Ishikawa (cell line): Measurements from ENCODE around the gene APBA2.

Experiments
- CEBPB ChIP-seq: IDR thresholded peaks from 2 replicates; pipeline ENCODE4 v1.6.1; 2012
- CREB1 ChIP-seq: IDR thresholded peaks from 2 replicates; pipeline ENCODE4 v1.6.1; 2012; ENCODE audit warnings: low read depth
- EGR1 ChIP-seq: IDR thresholded peaks from 2 replicates; pipeline ENCODE4 v1.6.1; 2012
- EP300 ChIP-seq: IDR thresholded peaks from 2 replicates; pipeline ENCODE4 v1.6.1; 2012; ENCODE audit warnings: borderline replicate concordance
- FOXM1 ChIP-seq: IDR thresholded peaks from 2 replicates; pipeline ENCODE4 v1.6.1; 2012; ENCODE audit warnings: low read depth, borderline replicate concordance
- NFIC ChIP-seq: IDR thresholded peaks from 2 replicates; pipeline ENCODE4 v1.6.1; 2012
- RAD21 ChIP-seq: IDR thresholded peaks from 2 replicates; pipeline ENCODE4 v1.6.1; 2012; ENCODE audit warnings: low read depth
- TAF1 ChIP-seq: IDR thresholded peaks from 2 replicates; pipeline ENCODE4 v1.6.1; 2012; ENCODE audit warnings: low read depth, mild to moderate bottlenecking
- TCF12 ChIP-seq: IDR thresholded peaks from 2 replicates; pipeline ENCODE4 v1.6.1; 2012; ENCODE audit warnings: low read depth
- TEAD4 ChIP-seq: IDR thresholded peaks from 2 replicates; pipeline ENCODE4 v1.6.1; 2012
- YY1 ChIP-seq: IDR thresholded peaks from 2 replicates; pipeline ENCODE4 v1.6.1; 2012; ENCODE audit warnings: low read depth
- ZBTB7A ChIP-seq: IDR thresholded peaks from 2 replicates; pipeline ENCODE4 v1.6.1; 2012; ENCODE audit warnings: low read depth
- TF ChIP-seq, protein P1 (sequence below): IDR thresholded peaks from 2 replicates; pipeline ENCODE4 v1.6.1; 2012; ENCODE audit warnings: low read depth, mild to moderate bottlenecking
- TF ChIP-seq, protein P2 (sequence below): IDR thresholded peaks from 2 replicates; pipeline ENCODE4 v1.6.1; 2012
- TF ChIP-seq, protein P3 (sequence below): IDR thresholded peaks from 2 replicates; pipeline ENCODE4 v1.6.1; 2012

The APBA2 gene

DNA sequence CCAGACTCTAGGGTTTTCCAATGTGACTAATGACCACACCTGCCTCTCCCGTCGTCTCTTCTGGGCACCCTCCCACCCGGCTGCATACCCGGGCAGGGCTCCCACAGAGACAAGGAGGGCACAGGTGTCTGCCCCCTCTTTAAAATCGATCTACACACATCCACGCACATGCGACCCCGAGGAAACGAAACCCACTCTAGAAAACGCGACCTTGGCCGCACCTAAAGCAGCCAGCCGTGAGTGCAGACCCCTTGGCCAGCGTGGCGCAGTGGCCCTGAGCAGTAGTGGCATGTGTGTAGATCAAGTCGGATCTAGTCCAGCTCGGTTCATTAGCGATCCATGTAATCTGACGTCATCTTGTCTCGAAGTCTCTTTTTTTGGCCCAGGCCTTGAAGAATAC, 232.0 kb downstream of the APBA2 start:
- no peak for TF ChIP-seq EGR1
- TF ChIP-seq, protein P1, sequence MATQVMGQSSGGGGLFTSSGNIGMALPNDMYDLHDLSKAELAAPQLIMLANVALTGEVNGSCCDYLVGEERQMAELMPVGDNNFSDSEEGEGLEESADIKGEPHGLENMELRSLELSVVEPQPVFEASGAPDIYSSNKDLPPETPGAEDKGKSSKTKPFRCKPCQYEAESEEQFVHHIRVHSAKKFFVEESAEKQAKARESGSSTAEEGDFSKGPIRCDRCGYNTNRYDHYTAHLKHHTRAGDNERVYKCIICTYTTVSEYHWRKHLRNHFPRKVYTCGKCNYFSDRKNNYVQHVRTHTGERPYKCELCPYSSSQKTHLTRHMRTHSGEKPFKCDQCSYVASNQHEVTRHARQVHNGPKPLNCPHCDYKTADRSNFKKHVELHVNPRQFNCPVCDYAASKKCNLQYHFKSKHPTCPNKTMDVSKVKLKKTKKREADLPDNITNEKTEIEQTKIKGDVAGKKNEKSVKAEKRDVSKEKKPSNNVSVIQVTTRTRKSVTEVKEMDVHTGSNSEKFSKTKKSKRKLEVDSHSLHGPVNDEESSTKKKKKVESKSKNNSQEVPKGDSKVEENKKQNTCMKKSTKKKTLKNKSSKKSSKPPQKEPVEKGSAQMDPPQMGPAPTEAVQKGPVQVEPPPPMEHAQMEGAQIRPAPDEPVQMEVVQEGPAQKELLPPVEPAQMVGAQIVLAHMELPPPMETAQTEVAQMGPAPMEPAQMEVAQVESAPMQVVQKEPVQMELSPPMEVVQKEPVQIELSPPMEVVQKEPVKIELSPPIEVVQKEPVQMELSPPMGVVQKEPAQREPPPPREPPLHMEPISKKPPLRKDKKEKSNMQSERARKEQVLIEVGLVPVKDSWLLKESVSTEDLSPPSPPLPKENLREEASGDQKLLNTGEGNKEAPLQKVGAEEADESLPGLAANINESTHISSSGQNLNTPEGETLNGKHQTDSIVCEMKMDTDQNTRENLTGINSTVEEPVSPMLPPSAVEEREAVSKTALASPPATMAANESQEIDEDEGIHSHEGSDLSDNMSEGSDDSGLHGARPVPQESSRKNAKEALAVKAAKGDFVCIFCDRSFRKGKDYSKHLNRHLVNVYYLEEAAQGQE, result no peak
- no peak for TF ChIP-seq ZBTB7A
- TF ChIP-seq, protein P2, sequence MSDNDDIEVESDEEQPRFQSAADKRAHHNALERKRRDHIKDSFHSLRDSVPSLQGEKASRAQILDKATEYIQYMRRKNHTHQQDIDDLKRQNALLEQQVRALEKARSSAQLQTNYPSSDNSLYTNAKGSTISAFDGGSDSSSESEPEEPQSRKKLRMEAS, result no peak
- no peak for TF ChIP-seq TAF1
- TF ChIP-seq TEAD4, result no peak
- TF ChIP-seq CREB1, result no peak
- no peak for TF ChIP-seq NFIC
- TF ChIP-seq TCF12, result no peak

GRCh38 chr15:29119847-29120246, 234.1 kb downstream of the APBA2 start:
- no peak for TF ChIP-seq CREB1
- TF ChIP-seq ZBTB7A, result no peak
- TF ChIP-seq, protein P2, result no peak
- TF ChIP-seq, protein P3, sequence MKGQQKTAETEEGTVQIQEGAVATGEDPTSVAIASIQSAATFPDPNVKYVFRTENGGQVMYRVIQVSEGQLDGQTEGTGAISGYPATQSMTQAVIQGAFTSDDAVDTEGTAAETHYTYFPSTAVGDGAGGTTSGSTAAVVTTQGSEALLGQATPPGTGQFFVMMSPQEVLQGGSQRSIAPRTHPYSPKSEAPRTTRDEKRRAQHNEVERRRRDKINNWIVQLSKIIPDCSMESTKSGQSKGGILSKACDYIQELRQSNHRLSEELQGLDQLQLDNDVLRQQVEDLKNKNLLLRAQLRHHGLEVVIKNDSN, result no peak

DNA sequence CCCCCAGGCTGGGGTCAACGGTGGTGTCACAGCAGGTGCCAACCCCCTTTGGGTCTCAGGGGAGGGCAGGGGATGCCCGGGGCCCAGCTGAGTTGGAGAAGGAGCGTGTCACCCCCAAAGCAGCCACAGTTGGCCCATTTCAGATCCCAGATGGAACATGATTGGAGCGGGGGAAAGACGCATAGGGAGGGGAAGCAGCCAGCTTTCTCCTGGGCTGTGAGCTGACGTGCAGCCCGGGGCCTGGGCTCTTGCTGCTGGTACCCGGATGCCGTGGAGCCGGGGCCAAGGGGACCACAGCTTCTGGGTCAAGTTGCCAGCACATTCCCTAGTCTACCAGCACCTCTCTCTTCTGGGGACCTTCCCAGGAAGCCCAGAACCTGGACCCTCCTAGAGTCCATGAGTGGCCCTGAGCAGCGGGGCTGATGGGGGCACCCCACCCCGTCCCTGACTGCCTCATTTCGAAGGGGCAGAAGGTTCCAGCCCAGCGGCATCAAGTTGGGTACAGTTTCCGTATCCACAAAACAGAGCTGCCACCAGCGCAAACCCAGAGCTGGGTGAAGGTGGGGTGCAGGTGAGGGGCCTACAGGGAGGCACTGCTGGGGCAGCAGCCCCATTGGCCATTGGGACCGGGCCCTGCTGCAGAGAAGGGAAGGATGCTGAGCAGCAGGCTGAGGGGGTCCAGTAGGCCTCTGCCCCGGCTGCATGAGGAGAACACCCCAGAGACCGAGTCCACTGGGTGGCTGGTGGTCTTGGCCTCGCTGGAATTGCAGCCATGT, 235.0 kb downstream of the APBA2 start:
- TF ChIP-seq TAF1 (no peak), FOXM1 (no peak), YY1 (no peak), EP300 (no peak), CREB1 (no peak), TEAD4 (no peak)

DNA sequence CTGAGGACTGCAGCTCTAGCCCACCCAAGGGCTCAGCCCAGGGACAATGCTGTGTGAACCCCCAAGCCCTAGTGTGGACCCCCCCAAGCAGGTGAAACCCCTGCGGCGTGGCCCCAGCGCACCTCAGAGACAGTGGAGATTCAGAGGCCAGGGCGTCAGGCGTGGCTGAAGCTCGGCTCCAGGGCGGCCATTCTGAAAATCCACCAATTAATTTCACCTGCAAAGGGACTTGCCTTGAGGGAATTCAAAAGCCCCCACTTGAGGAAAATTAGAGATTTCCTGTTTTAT, 235.5 kb downstream of the APBA2 start:
- no peak for TF ChIP-seq RAD21
- no peak for TF ChIP-seq EGR1
- no peak for TF ChIP-seq EP300
- TF ChIP-seq CEBPB, result no peak
- TF ChIP-seq, protein P1, result no peak
- TF ChIP-seq, protein P2, result no peak
- TF ChIP-seq NFIC, result no peak
- no peak for TF ChIP-seq CREB1
- TF ChIP-seq ZBTB7A, result no peak
- no peak for TF ChIP-seq TCF12
- TF ChIP-seq, protein P3, result no peak
- no peak for TF ChIP-seq YY1
- TF ChIP-seq TAF1, result no peak
- TF ChIP-seq TEAD4, result no peak
- TF ChIP-seq FOXM1, result no peak

GRCh38 chr15:29121907-29122306, 236.1 kb downstream of the APBA2 start:
- TF ChIP-seq, protein P2, result no peak
- TF ChIP-seq FOXM1 (no peak), RAD21 (no peak), TCF12 (no peak)

DNA sequence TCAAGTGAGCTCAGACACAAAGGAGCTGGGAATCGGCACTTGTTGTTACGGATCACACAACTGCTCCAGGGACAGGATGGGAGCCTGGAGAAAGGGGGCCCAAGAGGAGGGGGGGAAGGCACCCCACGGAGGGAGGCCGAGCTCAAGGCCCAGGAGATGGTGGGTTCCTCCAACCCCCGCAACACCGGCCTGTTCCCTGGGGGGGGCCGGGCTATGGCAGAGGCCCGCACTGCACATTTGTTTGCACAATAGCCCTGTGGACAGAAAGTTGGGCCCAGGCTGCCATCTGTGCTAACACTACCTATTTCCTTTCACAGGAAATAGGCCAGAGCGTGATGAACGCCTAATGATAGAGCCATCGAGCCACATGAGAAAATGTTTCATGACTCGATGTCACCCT, 236.7 kb downstream of the APBA2 start:
- TF ChIP-seq, protein P1, result no peak
- TF ChIP-seq TEAD4 (no peak), FOXM1 (no peak), EGR1 (no peak), EP300 (no peak), ZBTB7A (no peak), NFIC (no peak), TCF12 (no peak), CREB1 (no peak), RAD21 (no peak)
- TF ChIP-seq, protein P3, result no peak
- TF ChIP-seq, protein P2, result no peak
